ENCODE results near the gene RANBP10. TPM values are rescaled to one million over a fixed set of nuclear protein-coding genes. Genes with fewer than 3 reads are reported as not detected.

The RANBP10 gene
- total and polyA plus RNA-seq, 4 donors, result 9.8 to 15.5 (median 13.8) TPM

GRCh38 chr16:67780847-67781564 lies 25.4 kb downstream of the RANBP10 start:
- DNase-seq (ENCODE audit: low spot score), result no peak
- 92% methylated on average over 7 of the region's 7 CpGs for WGBS
- Histone ChIP-seq H3K9me3 (ENCODE audit: control insufficient read depth in 4 of 4, low read length in 3 of 4) (no peaks in the 10 kb centered on the region), H3K36me3 (ENCODE audit: control insufficient read depth in 4 of 4, insufficient read depth in 3 of 4, low read depth in 1 of 4, low read length in 3 of 4) (peaks cover 0 to 8% (median under 1%) of the 10 kb centered on the region in 4 donors), H3K27ac (ENCODE audit: low read depth in 1 of 2, low read length in 2 of 2) (peak overlapping the region; percentile 0 to 67), H3K4me3 (ENCODE audit: low read depth in 1 of 3, low read length in 3 of 3) (no peak overlapping the region), H3K27me3 (ENCODE audit: control insufficient read depth in 4 of 4, insufficient read depth in 4 of 4, low read length in 3 of 4) (no peaks in the 10 kb centered on the region), H3K9ac (ENCODE audit: low read depth in 1 of 2, low read length in 2 of 2) (no peak overlapping the region), H3K4me1 (ENCODE audit: control insufficient read depth in 4 of 4, insufficient read depth in 4 of 4, low read length in 3 of 4) (peaks cover 8 to 41% (median 31%) of the 10 kb centered on the region in 4 donors)
- no peak for TF ChIP-seq SP1 (IDR thresholded peaks at IDR 0.05)
- TF ChIP-seq GABPA (IDR thresholded peaks at IDR 0.05 in 1 of 2, conservative IDR thresholded peaks at IDR 0.05 in 1 of 2), result no peak
- TF ChIP-seq EGR1 (IDR thresholded peaks at IDR 0.05; ENCODE audit: low read depth in 2 of 2), result no peak
- no peak for TF ChIP-seq RXRA (IDR thresholded peaks at IDR 0.05)

DNA sequence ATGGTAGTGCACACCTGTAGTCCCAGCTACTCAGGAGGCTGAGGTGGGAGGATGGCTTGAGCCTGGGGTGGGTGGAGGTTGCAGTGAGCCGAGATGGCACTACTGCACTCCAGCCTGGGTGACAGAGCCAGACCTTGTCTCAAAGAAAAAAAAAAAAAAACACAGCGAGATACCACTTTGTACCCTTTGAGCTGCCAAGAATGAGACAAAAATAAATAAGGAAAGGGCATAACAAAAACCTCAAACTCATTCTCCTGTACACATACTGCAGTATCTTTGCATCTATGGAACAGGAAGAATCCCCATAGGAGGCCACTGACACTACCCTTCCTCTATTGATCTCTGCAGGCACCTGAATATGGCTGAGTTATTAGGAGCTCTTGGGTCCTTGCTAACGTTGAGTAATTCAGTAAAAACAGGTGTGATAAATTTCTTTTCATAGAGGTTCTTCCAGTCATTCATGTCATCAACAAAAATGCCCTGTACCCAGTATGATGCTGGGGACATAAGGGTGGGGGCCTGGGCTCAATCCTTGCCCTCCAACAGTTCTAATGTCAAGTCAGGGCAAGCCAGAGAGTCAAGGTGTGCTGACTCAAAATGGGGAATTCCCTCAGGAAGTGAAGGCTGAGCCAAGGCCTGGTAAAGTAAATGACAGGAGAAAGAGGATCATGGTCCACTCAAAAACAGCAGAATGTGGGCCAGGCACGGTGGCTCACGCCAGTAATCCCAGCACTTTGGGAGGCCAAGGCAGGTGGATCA lies 26.9 kb downstream of the RANBP10 start:
- TF ChIP-seq, protein P1, sequence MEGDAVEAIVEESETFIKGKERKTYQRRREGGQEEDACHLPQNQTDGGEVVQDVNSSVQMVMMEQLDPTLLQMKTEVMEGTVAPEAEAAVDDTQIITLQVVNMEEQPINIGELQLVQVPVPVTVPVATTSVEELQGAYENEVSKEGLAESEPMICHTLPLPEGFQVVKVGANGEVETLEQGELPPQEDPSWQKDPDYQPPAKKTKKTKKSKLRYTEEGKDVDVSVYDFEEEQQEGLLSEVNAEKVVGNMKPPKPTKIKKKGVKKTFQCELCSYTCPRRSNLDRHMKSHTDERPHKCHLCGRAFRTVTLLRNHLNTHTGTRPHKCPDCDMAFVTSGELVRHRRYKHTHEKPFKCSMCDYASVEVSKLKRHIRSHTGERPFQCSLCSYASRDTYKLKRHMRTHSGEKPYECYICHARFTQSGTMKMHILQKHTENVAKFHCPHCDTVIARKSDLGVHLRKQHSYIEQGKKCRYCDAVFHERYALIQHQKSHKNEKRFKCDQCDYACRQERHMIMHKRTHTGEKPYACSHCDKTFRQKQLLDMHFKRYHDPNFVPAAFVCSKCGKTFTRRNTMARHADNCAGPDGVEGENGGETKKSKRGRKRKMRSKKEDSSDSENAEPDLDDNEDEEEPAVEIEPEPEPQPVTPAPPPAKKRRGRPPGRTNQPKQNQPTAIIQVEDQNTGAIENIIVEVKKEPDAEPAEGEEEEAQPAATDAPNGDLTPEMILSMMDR (IDR thresholded peaks at IDR 0.05; ENCODE audit: low read depth, low read length, missing input control), result no peak
- TF ChIP-seq HNF4A (conservative IDR thresholded peaks at IDR 0.05) (peak in 1 of 2 donors; percentile 37), RXRA (IDR thresholded peaks at IDR 0.05) (peak in 1 of 2 donors; percentile 32), SP1 (IDR thresholded peaks at IDR 0.05) (peak; percentile 46), GABPA (IDR thresholded peaks at IDR 0.05 in 1 of 2, conservative IDR thresholded peaks at IDR 0.05 in 1 of 2) (no peak), TAF1 (conservative IDR thresholded peaks at IDR 0.05) (no peak), RAD21 (IDR thresholded peaks at IDR 0.05) (no peak), NR2F2 (IDR thresholded peaks at IDR 0.05) (no peak), ATF3 (IDR thresholded peaks at IDR 0.05) (no peak), MAX (IDR thresholded peaks at IDR 0.05) (no peak), HNF4G (IDR thresholded peaks at IDR 0.05) (no peak), JUND (IDR thresholded peaks at IDR 0.05) (peak in 1 of 2 donors; percentile 16), YY1 (IDR thresholded peaks at IDR 0.05) (no peak), EGR1 (IDR thresholded peaks at IDR 0.05; ENCODE audit: low read depth in 2 of 2) (no peak), FOXA2 (IDR thresholded peaks at IDR 0.05) (peak; percentile 36), FOXA1 (IDR thresholded peaks at IDR 0.05) (no peak)
- TF ChIP-seq, protein P2, sequence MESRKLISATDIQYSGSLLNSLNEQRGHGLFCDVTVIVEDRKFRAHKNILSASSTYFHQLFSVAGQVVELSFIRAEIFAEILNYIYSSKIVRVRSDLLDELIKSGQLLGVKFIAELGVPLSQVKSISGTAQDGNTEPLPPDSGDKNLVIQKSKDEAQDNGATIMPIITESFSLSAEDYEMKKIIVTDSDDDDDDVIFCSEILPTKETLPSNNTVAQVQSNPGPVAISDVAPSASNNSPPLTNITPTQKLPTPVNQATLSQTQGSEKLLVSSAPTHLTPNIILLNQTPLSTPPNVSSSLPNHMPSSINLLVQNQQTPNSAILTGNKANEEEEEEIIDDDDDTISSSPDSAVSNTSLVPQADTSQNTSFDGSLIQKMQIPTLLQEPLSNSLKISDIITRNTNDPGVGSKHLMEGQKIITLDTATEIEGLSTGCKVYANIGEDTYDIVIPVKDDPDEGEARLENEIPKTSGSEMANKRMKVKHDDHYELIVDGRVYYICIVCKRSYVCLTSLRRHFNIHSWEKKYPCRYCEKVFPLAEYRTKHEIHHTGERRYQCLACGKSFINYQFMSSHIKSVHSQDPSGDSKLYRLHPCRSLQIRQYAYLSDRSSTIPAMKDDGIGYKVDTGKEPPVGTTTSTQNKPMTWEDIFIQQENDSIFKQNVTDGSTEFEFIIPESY (IDR thresholded peaks at IDR 0.05), result no peak
- TF ChIP-seq, protein P3, sequence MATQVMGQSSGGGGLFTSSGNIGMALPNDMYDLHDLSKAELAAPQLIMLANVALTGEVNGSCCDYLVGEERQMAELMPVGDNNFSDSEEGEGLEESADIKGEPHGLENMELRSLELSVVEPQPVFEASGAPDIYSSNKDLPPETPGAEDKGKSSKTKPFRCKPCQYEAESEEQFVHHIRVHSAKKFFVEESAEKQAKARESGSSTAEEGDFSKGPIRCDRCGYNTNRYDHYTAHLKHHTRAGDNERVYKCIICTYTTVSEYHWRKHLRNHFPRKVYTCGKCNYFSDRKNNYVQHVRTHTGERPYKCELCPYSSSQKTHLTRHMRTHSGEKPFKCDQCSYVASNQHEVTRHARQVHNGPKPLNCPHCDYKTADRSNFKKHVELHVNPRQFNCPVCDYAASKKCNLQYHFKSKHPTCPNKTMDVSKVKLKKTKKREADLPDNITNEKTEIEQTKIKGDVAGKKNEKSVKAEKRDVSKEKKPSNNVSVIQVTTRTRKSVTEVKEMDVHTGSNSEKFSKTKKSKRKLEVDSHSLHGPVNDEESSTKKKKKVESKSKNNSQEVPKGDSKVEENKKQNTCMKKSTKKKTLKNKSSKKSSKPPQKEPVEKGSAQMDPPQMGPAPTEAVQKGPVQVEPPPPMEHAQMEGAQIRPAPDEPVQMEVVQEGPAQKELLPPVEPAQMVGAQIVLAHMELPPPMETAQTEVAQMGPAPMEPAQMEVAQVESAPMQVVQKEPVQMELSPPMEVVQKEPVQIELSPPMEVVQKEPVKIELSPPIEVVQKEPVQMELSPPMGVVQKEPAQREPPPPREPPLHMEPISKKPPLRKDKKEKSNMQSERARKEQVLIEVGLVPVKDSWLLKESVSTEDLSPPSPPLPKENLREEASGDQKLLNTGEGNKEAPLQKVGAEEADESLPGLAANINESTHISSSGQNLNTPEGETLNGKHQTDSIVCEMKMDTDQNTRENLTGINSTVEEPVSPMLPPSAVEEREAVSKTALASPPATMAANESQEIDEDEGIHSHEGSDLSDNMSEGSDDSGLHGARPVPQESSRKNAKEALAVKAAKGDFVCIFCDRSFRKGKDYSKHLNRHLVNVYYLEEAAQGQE (IDR thresholded peaks at IDR 0.05), result no peak
- Histone ChIP-seq H3K4me1 (ENCODE audit: control insufficient read depth in 4 of 4, insufficient read depth in 4 of 4, low read length in 3 of 4) (peaks cover 11 to 47% (median 38%) of the 10 kb centered on the region in 4 donors), H3K27me3 (ENCODE audit: control insufficient read depth in 4 of 4, insufficient read depth in 4 of 4, low read length in 3 of 4) (no peaks in the 10 kb centered on the region), H3K36me3 (ENCODE audit: control insufficient read depth in 4 of 4, insufficient read depth in 3 of 4, low read depth in 1 of 4, low read length in 3 of 4) (peaks cover 0 to 8% (median 0%) of the 10 kb centered on the region in 4 donors), H3K9me3 (ENCODE audit: control insufficient read depth in 4 of 4, low read length in 3 of 4) (no peaks in the 10 kb centered on the region), H3K4me3 (ENCODE audit: low read depth in 1 of 3, low read length in 3 of 3) (no peak overlapping the region), H3K27ac (ENCODE audit: low read depth in 1 of 2, low read length in 2 of 2) (peak overlapping the region; percentile 67 to 71), H3K9ac (ENCODE audit: low read depth in 1 of 2, low read length in 2 of 2) (no peak overlapping the region)
- no peak for DNase-seq (ENCODE audit: low spot score)
- WGBS, result 33% methylated on average over 5 of the region's 5 CpGs

Data from liver (tissue), 9 donors.